HEK293T (cell line): ENCODE data around the gene FCGBP.

ENCODE experiments used
- CTCF ChIA-PET: fragments of 350-600 bp; formaldehyde crosslinking; extraction: SDS; loops from one replicate; lab custom pipeline; 2021; ENCODE audit warnings: antibody characterized with exemption, inconsistent platforms; lab: Yijun Ruan, JAX
- POLR2A ChIA-PET: fragments of 350-600 bp; formaldehyde crosslinking; extraction: SDS; loops from one replicate; lab custom pipeline; 2020; ENCODE audit warnings: antibody characterized with exemption, inconsistent platforms; lab: Yijun Ruan, JAX
- DNase-seq: peaks from one replicate; pipeline ENCODE4 v3.0.0; 2012; ENCODE audit warnings: mixed read lengths; ENCODE audit errors: extremely low spot score
- ARNT ChIP-seq: fragments of 450-650 bp; IDR thresholded peaks from 2 replicates; pipeline ENCODE4 v1.6.1; 2017; ENCODE audit warnings: mild to moderate bottlenecking
- BHLHE40 ChIP-seq: fragments of 450-650 bp; IDR thresholded peaks from 2 replicates; pipeline ENCODE4 v1.6.1; 2016; ENCODE audit warnings: mild to moderate bottlenecking, moderate library complexity, borderline replicate concordance
- CTBP1 ChIP-seq: fragments of 450-650 bp; IDR thresholded peaks from 2 replicates; pipeline ENCODE4 v1.6.1; 2016; ENCODE audit warnings: borderline replicate concordance
- ELF4 ChIP-seq: fragments of 450-650 bp; IDR thresholded peaks from 2 replicates; pipeline ENCODE4 v1.6.1; 2017; ENCODE audit warnings: antibody characterized with exemption
- FOXA1 ChIP-seq: fragments of 450-650 bp; IDR thresholded peaks from 2 replicates; pipeline ENCODE4 v1.6.1; 2016; ENCODE audit warnings: mild to moderate bottlenecking
- FOXK2 ChIP-seq: fragments of 450-650 bp; IDR thresholded peaks from 2 replicates; pipeline ENCODE4 v1.6.1; 2016; ENCODE audit warnings: mild to moderate bottlenecking
- FOXM1 ChIP-seq: fragments of 450-650 bp; IDR thresholded peaks from 2 replicates; pipeline ENCODE4 v1.6.1; 2017; ENCODE audit warnings: mild to moderate bottlenecking, borderline replicate concordance
- HDGF ChIP-seq: fragments of 450-650 bp; IDR thresholded peaks from 2 replicates; pipeline ENCODE4 v1.6.1; 2017; ENCODE audit warnings: antibody characterized with exemption, borderline replicate concordance
- L3MBTL2 ChIP-seq: fragments of 450-650 bp; conservative IDR thresholded peaks from 2 replicates; pipeline ENCODE4 v1.6.1; 2016; ENCODE audit warnings: mild to moderate bottlenecking
- LEF1 ChIP-seq: fragments of 450-650 bp; IDR thresholded peaks from 2 replicates; pipeline ENCODE4 v1.6.1; 2017; ENCODE audit warnings: mild to moderate bottlenecking, borderline replicate concordance
- NFRKB ChIP-seq: fragments of 450-650 bp; IDR thresholded peaks from 2 replicates; pipeline ENCODE4 v1.6.1; 2016; ENCODE audit warnings: mild to moderate bottlenecking, moderate library complexity
- SP1 ChIP-seq: fragments of 450-650 bp; IDR thresholded peaks from 2 replicates; pipeline ENCODE4 v1.6.1; 2017
- SUZ12 ChIP-seq: fragments of 450-650 bp; IDR thresholded peaks from 2 replicates; pipeline ENCODE4 v1.6.1; 2016; ENCODE audit warnings: mild to moderate bottlenecking
- TARDBP ChIP-seq: fragments of 450-650 bp; IDR thresholded peaks from 2 replicates; pipeline ENCODE4 v1.6.1; 2016
- ZNF384 ChIP-seq: fragments of 450-650 bp; IDR thresholded peaks from 2 replicates; pipeline ENCODE4 v1.6.1; 2016
- TF ChIP-seq, protein P1 (sequence below): fragments of 450-650 bp; IDR thresholded peaks from 2 replicates; pipeline ENCODE4 v1.6.1; 2016

The FCGBP gene

DNA sequence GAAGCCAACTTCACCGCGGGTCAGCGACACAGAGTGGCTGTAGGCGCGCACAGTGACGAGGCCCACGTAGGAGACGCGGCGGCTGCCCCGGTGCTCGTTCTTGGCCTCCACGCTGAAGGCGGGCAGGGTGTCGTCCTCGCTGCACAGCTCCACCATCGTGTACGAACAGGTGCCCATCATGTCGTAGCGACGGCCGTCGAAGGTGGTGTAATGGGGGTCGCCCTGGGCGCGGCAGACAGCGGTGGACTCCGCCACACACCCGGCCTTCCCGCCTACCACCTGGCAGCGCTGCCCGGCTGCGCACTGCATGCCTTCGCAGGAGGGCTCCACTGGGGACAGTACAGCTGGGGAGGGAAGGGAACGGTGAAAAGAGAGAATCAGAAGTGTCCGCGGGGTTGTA lies 10.0 kb downstream of the FCGBP start:
- ChIA-PET CTCF (no interaction called here), POLR2A (no interaction called here)
- TF ChIP-seq CTBP1 (no peak), SUZ12 (no peak), ARNT (no peak), HDGF (no peak), BHLHE40 (no peak), SP1 (no peak), ZNF384 (no peak), TARDBP (no peak), FOXK2 (no peak), NFRKB (no peak), FOXM1 (no peak), FOXA1 (no peak), ELF4 (no peak), LEF1 (no peak), L3MBTL2 (no peak)
- TF ChIP-seq, protein P1, sequence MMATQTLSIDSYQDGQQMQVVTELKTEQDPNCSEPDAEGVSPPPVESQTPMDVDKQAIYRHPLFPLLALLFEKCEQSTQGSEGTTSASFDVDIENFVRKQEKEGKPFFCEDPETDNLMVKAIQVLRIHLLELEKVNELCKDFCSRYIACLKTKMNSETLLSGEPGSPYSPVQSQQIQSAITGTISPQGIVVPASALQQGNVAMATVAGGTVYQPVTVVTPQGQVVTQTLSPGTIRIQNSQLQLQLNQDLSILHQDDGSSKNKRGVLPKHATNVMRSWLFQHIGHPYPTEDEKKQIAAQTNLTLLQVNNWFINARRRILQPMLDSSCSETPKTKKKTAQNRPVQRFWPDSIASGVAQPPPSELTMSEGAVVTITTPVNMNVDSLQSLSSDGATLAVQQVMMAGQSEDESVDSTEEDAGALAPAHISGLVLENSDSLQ: no peak
- DNase-seq: no peak

GRCh38 chr19:39923862-39924261 lies 10.6 kb downstream of the FCGBP start:
- no peak for DNase-seq
- TF ChIP-seq FOXA1 (no peak), ELF4 (no peak), FOXK2 (no peak), FOXM1 (no peak), LEF1 (no peak), BHLHE40 (no peak), SP1 (no peak), ZNF384 (no peak), TARDBP (no peak), L3MBTL2 (no peak), SUZ12 (no peak), CTBP1 (no peak), ARNT (no peak), HDGF (no peak), NFRKB (no peak)
- TF ChIP-seq, protein P1: no peak
- POLR2A ChIA-PET: no interaction called here
- CTCF ChIA-PET: no interaction called here

DNA sequence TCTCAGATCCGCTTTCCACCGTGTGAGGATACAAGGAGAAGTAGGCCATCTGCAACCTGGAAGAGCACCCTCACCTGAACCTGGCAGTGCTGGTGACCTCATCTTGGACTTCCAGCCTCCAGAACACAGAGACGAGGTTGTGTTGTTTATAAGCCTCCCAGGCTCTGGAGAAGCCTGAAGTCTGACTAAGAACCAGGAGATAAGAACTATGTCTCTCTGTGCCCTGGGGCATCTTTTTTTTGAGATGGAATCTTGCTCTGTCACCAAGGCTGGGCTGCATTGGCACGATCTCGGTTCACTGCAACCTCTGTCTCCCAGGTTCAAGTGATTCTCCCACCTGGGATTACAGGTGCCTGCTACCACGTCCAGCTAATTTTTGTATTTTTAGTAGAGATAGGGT lies 14.5 kb downstream of the FCGBP start:
- CTCF ChIA-PET: no interaction called here
- no peak for DNase-seq
- TF ChIP-seq SP1: no peak
- TF ChIP-seq CTBP1: no peak
- no peak for TF ChIP-seq SUZ12
- POLR2A ChIA-PET: no interaction called here

GRCh38 chr19:39918183-39918651 lies 16.2 kb downstream of the FCGBP start:
- ChIA-PET CTCF (no interaction called here), POLR2A (no interaction called here)
- DNase-seq: no peak
- TF ChIP-seq TARDBP (no peak), SP1 (no peak), ZNF384 (no peak), NFRKB (no peak), FOXM1 (no peak), LEF1 (no peak), BHLHE40 (no peak), HDGF (no peak), L3MBTL2 (no peak), FOXA1 (no peak), SUZ12 (no peak), CTBP1 (no peak), ARNT (no peak), ELF4 (no peak), FOXK2 (no peak)
- TF ChIP-seq, protein P1: no peak

DNA sequence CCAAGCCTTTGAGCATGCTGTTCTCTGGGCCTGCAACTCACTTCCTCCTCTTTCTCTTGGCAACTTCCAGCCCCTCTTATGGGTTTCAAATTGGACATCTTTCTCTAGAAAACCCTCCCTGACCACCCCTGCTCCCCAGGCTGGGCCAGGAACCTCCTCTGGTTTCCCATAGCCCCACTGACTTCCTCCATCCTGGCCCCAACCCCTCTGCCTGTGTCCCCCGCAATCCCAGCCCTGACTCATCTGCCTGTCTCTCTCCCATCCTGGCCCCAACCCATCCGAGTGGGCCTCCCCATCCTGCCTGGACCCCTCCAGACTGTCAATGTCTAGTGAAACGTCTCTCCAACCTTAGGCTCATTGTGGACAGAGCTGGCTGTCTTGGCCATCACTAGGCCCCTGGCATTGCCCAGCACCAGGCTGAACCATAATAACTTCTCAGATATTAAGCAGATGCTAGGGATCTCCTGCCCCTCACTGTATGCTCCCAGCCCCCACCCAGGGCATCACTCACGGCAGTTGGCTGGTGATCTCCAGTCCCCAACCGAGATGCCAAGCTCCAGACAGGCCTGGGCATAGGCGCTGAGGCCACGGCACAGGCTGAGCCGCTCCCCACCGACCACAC lies 16.8 kb downstream of the FCGBP start:
- TF ChIP-seq SUZ12: no peak
- POLR2A ChIA-PET: no interaction called here
- DNase-seq: no peak
- CTCF ChIA-PET: no interaction called here

DNA sequence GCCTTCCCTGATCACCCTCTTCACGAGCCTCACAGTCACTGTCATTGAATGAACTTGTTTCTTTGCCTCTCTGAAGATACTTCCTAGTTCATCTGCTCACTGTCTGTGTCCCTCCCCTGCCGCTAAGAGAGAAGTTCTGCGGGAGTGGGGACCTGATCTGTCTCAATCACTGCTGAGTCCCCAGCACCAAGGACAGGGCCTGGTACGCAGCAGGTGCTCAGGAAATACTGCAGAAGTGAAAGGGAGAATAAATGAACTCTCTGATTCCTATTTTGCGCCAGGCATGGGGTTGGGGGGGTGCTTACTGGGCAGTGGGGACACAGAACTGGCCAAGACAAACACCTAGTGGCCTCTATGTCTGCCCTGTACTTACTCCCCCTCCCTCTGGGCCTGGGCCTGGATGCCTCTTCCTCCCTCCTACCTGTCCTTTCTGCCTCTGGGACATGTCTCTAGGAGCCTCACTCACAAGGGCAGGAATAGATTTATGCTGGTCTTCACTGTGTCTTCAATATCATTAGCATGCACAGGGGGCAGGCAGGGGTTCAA lies 17.5 kb downstream of the FCGBP start:
- CTCF ChIA-PET: no interaction called here
- POLR2A ChIA-PET: no interaction called here
- TF ChIP-seq ARNT (no peak), SUZ12 (no peak), NFRKB (no peak), LEF1 (no peak), FOXM1 (no peak)
- TF ChIP-seq, protein P1: no peak
- DNase-seq: no peak
